NOMO-1 treated with dmso at 0.1 percent for 144 hours (cell line): ENCODE data around the gene ERBB2.
"Not testable (repeated sequence)": the region's sequence is repeated elsewhere in the genome, so short reads cannot be mapped to it uniquely, and the experiment has no call there.

Source experiments
- DNase-seq: peaks from one replicate; lab custom pipeline; 2025; ENCODE audit not compliant: unreplicated experiment; lab: John Stamatoyannopoulos, UW

ERBB2 gene

DNA sequence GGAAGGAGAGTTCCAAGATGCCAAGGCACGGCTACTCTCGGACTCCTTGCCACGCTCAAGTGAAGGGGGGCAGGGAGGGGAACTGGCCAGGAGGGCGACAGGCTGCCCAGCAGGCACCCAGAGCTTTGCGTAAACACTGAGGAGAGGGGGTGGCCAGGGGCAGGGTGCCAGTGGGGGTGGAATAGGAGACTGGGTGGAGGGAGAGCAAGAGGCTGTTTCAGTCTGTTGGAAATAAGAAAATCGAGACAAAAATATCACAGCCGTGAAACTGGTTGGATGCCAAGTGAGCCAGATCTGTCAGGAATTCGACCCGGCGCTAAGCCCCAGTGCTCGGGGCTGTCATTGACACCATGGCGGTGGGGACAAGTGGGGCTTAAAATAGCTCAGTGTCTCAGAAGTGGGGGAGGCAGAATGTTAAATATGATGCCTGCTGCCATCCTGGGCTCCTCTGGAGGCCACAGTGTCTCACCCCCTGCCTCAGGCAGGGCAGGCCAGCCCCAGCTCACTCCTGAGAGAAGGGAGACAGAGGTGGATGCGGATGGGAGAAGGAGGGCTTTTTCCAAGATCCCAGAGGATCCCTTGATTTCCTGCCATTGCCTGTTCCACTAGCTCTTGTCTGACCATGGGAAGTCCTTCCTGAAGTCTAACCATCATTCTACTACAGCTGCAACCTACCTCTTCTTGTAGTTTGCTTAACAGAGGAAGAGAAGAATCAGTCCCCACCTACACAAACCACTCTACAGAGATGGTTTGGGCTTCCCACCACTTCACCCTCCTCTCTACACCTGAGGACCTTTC is 22.1 kb upstream of the ERBB2 start:
- no peak for DNase-seq

DNA sequence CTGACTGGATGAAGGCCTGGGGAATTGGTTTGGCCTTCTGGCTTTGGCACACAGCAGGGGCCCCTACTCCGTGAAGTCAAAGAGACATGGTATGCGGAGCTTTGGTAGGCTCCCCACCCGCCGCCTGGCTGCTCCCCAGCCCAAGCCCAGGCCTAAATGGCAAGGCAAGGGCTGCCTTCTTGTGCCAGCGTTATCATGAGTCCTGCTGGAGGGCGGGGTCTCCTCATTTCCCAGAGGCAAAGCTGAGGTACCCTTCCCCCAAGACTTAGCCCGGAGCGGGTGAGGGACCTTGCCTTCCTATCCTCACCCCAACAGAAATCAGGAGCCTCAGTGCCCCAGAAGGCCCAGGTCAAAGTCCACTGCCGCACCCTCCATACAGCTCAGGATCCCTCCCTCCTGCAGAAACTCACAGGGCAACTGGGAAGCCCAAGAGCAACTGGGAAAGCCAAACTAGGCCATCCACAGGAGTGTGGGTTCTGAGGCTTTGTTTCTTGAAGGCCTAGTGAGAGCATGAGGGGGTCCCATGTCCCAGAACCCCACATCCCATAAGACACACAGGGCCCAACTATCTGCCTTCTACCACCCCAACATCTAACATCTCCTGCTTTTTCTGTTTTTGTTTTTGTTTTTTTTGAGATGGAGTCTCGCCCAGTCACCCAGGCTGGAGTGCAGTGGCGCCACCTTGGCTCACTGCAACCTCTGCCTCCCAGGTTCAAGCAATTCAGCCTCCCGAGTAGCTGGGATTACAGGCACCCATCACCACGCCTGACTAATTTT is 21.3 kb upstream of the ERBB2 start:
- DNase-seq, result no peak

DNA sequence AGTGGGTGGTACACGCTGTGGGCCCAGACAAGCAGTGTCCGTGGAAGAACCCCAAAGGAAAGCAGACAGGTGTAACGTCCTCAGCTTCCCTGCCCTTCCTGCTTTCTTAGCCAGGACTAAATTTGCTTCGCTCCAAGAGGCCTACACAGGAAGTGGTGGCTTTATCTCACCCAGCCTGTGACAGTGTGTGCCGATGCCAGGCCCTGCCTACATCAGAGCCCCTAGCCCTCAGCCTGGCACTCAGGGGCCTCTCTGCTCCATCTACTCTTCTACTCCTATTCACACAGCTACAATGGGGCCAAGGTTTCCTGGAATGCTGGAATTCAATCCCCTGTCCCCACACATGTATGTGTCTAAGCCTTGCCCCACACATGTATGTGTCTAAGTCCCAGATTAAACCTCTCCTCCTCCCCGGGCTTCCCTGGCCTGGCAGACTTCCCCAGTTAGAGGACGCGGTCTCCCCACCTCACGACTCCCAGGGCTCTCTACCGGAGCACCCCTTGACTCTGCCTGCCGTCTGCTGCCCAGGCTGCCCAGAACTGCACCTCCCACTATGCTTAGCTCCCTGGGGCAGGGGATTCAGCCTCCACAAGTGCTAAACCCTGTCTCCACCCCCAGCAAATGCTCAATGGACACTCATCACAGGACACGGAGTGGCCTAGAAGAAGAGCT is 20.2 kb upstream of the ERBB2 start:
- DNase-seq, result no peak

DNA sequence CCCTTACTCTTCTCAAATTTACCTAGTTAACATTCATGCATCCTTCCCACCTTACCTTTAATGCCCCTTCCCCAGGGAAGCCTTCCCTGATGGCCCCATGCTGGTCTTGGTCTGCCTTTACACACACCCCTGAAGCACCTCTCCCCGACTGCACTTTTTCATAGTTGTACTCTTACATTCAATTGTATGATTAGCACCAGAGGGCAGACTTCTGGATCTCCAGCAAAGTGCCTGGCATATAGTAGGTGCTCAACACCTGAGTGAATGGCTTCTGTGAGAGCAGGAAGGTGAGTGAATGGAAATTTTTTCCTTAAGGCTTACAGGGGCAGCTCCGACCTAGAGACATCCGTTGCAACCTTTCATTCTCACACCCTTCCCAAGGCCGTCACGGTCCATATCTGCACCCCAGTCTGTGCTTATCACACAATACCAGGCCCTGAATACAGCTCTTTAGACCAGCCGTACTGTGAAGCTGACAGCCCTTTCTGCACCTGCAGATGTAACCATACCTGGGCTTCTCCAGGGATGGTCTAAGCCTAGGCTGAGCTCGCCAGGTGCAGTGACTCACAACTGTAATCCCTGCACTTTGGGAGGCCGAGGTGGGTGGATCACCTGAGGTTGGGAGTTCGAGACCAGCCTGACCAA is 16.4 kb upstream of the ERBB2 start:
- no peak for DNase-seq

DNA sequence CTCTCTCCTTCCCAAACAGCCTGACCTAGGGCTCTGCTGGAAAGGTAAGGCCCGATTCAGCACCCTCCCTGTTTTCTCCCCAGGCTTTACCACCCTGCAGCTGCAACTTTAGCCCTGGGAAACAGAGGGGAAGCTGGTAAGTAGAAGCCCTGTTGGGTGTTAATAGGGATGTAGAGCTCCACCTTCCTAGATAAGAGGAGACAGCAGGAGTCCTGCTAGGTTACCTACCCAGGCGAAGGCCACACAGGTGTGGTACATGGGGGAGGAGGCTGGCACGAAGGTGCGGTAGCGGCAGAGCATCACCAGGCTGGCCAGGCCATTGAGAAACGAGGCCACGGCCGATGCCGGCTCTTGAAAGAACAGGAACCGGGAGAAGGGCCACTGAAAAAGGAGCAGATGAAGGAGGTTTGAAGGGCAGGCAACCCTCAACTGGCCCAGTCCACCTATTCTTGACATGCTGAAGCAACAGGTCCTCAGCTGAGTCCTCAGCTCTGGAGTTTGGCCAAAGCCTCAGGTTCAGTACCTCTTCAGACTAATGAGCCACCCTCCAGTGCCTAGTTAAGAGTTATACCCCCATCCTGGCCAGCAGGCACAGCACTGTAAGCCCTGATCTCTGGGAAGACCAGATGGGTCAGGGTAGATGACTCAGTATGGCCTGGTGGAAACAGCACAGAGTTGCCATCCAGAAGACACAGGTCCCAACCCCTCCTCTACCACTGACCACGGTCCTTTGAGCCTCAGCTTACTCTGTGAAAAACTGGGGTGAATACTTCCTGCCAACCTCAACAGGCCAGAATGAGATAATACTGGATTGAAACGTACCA is 15.3 kb upstream of the ERBB2 start:
- no peak for DNase-seq

DNA sequence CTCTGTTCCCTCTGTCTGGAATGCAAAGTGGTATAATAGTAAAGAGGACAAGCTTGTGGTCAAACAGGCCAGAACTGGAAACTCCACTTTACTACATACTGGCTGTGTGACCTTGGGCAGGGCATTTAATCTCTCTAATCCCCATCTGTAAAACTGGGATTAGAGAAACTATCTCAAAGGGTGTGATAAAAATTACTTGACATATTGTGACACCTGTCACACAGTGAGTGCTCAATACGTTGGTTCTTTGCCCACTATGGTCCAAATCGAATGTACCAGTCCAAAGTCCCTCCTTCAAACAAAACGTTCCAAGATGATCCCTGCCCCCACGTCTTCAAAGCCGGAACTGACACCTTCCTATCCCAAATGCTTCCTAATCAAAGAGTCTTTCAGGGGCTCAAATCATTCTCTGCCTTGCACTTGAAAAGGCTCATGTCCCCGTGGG is 12.7 kb upstream of the ERBB2 start:
- no peak for DNase-seq

DNA sequence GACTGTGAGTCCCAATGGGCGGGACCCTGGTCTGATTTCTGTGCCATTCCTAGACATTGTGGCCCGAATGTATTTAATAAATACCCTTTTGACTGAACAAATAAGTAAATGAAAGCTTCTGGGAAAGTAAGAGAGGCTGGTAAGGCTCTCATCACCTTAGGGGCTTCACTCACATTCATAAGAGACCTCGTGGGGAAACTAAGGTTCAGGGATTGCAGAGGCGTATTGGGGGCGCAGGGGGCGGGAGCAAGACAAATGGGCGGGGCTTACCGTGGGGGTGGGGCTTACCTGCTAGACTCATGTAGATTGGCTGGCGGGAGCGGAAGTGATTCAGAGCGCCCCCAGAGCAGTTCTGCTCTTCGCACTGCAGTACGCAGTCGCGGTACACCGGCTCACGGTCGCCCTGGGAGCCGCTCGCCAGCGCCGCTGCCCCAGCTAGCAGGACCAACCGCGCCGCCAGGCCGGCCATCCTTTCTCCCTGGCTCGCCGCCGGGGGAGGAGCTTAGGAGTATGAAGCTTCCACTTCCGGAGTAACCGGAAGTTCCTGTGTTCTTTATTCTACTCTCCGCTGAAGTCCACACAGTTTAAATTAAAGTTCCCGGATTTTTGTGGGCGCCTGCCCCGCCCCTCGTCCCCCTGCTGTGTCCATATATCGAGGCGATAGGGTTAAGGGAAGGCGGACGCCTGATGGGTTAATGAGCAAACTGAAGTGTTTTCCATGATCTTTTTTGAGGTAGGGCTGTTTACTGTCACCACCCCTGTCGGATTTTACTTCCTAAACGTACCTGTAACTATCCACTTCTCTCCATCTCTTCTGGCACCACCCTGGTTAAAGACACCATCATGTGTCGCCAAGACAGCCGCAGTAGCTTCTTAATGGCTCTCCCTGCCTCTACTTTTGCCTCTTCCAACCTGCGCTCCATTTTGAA is 12.1 kb upstream of the ERBB2 start, which contains the start of gene PGAP3:
Gene PGAP3, minus strand, starts transcription at position 512 of the 929 bp plus-strand sequence. Its CDS starts 43 bp downstream, at position 469.
- peak; percentile 70 for DNase-seq

DNA sequence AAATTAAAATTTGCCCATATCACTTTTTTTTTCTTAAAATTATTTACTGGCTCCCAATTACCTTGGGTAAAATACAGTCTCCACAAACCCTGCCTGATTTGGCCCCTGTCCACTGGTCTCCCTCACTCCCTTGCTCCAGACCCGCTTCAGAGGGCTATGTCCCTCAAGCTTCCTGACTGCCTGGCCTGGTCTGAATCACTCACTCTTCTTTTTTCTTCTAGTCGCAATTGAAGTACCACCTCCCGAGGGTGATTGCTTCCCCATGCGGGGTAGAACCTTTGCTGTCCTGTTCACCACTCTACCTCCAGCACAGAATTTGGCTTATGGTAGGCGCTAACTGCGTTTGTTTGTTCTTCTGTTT is 11.4 kb upstream of the ERBB2 start:
- DNase-seq, result no peak

DNA sequence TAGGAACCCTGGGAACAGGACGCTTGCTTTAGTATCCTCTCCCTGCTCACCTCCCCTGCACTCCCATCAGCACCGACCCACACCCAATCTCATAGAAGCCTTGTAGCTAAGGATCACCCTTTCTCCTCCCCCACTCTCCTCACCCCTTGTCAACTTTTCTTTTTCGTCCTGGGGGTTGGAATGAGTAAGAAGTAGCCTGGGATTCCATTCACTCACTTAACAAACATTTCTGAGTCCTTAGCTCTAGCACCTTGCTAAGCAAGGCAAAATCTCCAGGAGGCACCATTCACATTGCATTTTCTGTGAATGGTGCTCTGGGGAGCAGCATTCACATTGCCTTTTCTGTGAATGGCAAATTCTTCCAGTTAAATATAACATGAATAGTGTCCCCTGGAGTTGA is 10.9 kb upstream of the ERBB2 start:
- no peak for DNase-seq

DNA sequence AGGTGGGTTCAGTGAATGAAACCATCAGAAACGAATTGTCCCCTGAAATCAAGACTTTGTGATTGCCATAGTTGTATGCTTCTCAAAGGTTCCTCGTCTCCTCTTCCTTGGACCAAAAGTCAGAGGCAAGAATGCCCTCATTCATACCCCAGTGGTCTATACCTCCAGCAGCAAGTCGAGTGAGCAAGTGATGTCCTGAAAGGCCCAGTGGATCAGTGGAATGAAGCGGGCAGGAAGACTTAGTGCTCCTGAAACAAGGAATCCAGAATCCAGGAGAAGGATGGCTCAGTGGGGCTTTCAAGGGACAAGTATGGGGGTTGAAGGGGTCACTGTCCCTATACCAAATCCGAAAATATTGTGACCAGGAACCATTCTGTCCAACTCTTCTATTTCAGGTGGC is 5.3 kb upstream of the ERBB2 start:
- no peak for DNase-seq

DNA sequence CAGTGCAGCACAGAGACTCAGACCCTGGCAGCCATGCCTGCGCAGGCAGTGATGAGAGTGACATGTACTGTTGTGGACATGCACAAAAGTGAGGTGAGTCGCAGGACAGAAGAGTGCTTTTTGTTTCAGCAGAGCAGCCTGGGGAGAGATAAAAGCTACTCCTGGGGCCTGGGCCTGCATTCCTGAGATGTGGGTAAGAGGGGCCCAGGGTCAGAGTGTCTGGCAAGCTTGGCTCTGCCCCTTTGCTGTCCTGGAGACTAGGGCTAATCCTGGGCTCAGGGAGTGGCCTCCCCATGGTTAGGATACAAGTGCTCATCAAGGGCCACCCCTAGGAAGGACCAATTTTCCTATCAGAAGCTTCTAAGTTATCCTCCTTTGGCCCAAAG is 4.8 kb upstream of the ERBB2 start:
- no peak for DNase-seq

DNA sequence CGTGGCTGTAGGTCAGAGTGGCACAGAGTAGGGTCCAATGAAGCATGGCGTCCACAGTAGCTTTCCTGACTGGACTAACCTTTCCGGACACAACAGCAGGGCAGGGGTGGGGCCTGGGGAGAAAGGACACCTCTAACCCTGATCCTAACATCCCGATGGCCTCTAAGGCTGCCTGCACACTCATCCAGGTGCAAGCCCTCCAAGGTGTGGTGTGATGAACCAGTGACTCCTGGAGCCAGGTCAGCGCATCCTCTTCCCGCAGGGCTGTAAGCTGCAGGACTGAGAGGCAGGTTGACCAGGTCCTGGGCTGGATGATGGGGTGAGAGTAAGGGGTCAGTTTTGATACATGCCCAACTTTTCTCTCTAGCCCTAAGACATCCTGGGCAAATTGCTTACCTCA is 3.1 kb upstream of the ERBB2 start:
- no peak for DNase-seq

DNA sequence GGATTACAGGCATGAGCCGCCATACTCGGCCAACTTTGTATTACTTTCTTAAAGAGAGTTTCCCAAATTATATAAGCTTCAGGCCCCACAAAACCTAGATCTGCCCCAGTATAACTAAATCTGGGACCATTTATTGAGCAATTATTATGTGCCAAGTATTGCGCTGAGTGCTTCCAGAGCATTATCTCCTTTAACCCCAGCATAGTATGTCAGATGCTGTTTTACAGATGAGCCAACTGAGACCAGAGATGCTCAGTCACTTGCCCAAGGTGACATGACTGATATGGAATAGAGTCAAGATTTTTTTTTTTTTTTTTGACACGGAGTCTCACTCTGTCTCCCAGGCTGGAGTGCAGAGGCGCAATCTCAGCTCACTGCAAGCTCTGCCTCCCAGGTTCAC is 1.9 kb upstream of the ERBB2 start:
- no peak for DNase-seq

DNA sequence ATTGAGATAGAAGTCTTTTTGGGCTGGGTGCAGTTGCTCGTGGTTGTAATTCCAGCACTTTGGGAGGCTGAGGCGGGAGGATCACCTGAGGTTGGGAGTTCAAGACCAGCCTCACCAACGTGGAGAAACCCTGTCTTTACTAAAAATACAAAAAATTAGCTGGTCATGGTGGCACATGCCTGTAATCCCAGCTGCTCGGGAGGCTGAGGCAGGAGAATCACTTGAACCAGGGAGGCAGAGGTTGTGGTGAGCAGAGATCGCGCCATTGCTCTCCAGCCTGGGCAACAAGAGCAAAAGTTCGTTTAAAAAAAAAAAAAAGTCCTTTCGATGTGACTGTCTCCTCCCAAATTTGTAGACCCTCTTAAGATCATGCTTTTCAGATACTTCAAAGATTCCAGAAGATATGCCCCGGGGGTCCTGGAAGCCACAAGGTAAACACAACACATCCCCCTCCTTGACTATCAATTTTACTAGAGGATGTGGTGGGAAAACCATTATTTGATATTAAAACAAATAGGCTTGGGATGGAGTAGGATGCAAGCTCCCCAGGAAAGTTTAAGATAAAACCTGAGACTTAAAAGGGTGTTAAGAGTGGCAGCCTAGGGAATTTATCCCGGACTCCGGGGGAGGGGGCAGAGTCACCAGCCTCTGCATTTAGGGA is 577 bp upstream of the ERBB2 start:
- DNase-seq, result not testable (repeated sequence)

DNA sequence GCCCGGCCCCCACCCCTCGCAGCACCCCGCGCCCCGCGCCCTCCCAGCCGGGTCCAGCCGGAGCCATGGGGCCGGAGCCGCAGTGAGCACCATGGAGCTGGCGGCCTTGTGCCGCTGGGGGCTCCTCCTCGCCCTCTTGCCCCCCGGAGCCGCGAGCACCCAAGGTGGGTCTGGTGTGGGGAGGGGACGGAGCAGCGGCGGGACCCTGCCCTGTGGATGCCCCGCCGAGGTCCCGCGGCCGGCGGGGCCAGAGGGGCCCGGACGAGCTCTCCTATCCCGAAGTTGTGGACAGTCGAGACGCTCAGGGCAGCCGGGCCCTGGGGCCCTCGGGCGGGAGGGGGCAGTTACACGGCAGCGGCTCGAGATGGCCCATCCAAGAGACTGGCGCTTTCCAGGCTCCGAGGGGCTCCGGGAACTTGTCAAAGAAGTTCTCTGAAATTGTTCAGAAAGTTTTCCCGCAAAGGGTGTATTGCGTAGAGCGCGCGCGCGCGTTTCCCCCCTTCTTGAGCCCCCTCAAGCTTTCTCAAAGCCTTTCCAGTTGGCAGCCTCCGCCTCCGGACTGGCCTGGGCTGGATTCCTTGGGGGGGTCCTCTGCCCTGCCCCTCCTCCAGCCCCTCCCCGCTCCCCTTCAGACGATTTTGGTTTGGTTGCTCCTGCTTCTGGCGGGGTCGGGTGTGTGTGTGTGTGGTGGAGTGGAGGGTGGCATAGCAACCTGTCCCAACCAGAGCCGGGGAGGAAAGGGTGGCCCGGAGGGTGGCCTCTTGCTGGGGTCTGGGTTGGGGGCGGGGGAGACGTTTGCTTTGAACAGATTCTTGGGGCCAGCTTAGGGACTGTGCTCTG is 504 bp downstream of the ERBB2 start:
- DNase-seq, result no peak

DNA sequence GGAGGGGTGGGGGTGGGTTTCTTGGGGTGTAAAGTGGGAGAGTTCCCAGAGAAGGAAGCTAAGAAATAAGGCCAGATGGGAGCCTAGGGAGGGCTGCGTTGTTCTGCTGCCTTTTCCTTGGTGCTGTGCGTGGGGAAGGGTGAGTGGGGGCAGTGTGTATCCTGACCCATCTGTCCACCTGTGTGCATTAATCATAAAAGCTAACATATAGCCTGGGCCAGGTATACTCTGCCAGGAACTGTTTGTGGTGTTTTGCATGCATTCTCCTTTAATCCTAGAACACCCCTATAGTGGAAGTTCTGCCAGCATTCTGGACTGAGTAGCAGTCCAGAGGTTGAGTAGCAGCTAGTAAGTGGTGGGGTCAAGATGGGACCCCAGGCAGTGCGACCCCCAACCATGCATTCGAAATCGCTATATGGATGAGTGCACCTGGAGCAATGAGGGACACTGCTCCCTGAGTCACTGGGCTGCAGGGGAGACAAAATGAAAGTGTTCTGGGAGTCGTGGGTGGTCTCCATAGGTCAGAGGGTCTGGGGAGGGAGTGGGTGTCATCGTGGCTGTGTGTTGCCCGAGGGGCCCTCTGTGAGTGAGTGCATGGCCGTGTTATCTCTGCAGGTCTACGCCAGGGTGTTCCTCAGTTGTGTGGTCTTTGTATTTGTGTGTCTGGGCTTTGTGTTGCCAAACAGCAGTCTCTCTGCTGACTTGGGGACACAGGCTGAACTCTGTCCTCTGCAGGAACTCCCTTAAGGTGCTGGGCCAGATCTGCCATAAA is 1.3 kb downstream of the ERBB2 start:
- no peak for DNase-seq

DNA sequence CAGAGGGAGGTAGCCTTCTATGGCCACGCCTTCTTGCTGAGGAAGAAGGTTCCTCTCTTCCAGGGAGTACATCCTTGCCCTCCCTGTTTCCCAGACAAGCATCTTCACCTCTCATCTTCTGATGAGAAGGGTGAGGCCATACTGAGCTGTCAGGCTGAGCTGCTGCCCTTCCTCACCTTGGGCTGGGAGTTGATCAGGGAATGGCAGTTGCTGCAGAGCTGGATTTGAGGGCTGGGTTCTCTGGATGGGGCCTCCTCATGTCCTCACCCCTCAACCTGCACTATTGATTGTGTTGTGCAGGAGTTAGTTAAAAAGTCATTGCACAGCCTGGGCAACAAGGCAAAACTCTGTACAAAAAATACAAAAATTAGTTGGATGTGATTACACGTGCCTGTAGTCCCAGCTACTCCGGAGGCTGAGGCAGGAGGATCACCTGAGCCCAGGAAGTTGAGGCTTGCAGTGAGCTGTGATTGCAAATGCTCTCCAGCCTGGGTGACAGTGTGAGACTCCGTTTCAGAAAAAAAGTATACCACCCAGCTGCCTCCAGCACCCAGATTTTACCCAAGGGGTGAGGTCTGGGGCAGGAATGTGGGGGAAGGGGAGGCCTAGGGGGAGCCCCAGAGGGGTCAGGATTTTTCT is 2.0 kb downstream of the ERBB2 start:
- DNase-seq, result no peak
